GM23338 (cell line): ENCODE measurements around the gene ZFX. TPM values are rescaled to one million over a fixed set of nuclear protein-coding genes. Genes with fewer than 3 reads are reported as not detected.

Experiments used
- ATAC-seq: fragments of 200-7000 bp; cut with Tn5 transposase; 3 replicates; pipeline ENCODE4 v1.9.1; 2020
- DNase-seq: peaks from one replicate; pipeline ENCODE4 v3.0.0-alpha.2; 2015; ENCODE audit warnings: low spot score
- H2AFZ ChIP-seq: fragments of 200-600 bp; sonication (generic); 2 replicates; pipeline ENCODE4 v1.8.0; 2016; ENCODE audit warnings: antibody characterized with exemption, mild to moderate bottlenecking, moderate library complexity
- H3F3A ChIP-seq: fragments of 200-600 bp; sonication (generic); replicated peaks from 2 replicates; pipeline ENCODE4 v1.8.0; 2017; ENCODE audit warnings: antibody characterized with exemption, mixed run types, low read depth
- H3K27ac ChIP-seq: fragments of 200-600 bp; sonication (generic); 2 replicates; pipeline ENCODE4 v1.6.1; 2016; ENCODE audit warnings: low read depth
- H3K27me3 ChIP-seq: fragments of 200-600 bp; sonication (generic); 2 replicates; pipeline ENCODE4 v1.8.0; 2016; ENCODE audit warnings: mild to moderate bottlenecking, mixed run types, moderate library complexity; ENCODE audit not compliant: insufficient read depth
- H3K36me3 ChIP-seq: fragments of 200-600 bp; sonication (generic); 2 replicates; pipeline ENCODE4 v1.8.0; 2016; ENCODE audit warnings: mild to moderate bottlenecking; ENCODE audit not compliant: insufficient read depth
- H3K4me1 ChIP-seq: fragments of 200-600 bp; sonication (generic); 2 replicates; pipeline ENCODE4 v1.8.0; 2016; ENCODE audit warnings: mild to moderate bottlenecking, moderate library complexity; ENCODE audit not compliant: insufficient read depth
- H3K4me2 ChIP-seq: fragments of 200-600 bp; sonication (generic); 2 replicates; pipeline ENCODE4 v1.7.1; 2017; ENCODE audit warnings: mixed run types
- H3K4me3 ChIP-seq: fragments of 200-600 bp; sonication (generic); 2 replicates; pipeline ENCODE4 v1.6.1; 2016; ENCODE audit warnings: mixed run types
- H3K79me2 ChIP-seq: fragments of 200-600 bp; sonication (generic); replicated peaks from 2 replicates; pipeline ENCODE4 v1.8.0; 2017; ENCODE audit warnings: mild to moderate bottlenecking; ENCODE audit not compliant: insufficient read depth
- H3K9me2 ChIP-seq: fragments of 200-600 bp; sonication (generic); 2 replicates; pipeline ENCODE4 v1.8.0; 2017; ENCODE audit not compliant: insufficient read depth
- H4K20me1 ChIP-seq: fragments of 200-600 bp; sonication (generic); replicated peaks from 2 replicates; pipeline ENCODE4 v1.8.0; 2017; ENCODE audit warnings: mild to moderate bottlenecking; ENCODE audit not compliant: insufficient read depth
- H3K27ac Mint-ChIP-seq: 2 replicates; pipeline ENCODE4 v1.8.0; 2020; ENCODE audit warnings: inconsistent platforms, mild to moderate bottlenecking, moderate library complexity, mixed read lengths
- H3K27me3 Mint-ChIP-seq: 3 replicates; pipeline ENCODE4 v1.8.0; 2022; ENCODE audit warnings: low read depth, mild to moderate bottlenecking, moderate library complexity, mixed read lengths, inconsistent platforms; ENCODE audit not compliant: insufficient read depth, poor library complexity
- H3K36me3 Mint-ChIP-seq: 3 replicates; pipeline ENCODE4 v1.8.0; 2021; ENCODE audit warnings: low read depth, mild to moderate bottlenecking, inconsistent platforms, moderate library complexity, mixed read lengths
- H3K4me1 Mint-ChIP-seq: 3 replicates; pipeline ENCODE4 v1.8.0; 2020; ENCODE audit warnings: mild to moderate bottlenecking, inconsistent platforms, mixed read lengths
- H3K4me3 Mint-ChIP-seq: 3 replicates; pipeline ENCODE4 v1.8.0; 2021; ENCODE audit warnings: moderate library complexity, mild to moderate bottlenecking, inconsistent platforms, mixed read lengths
- H3K9me3 Mint-ChIP-seq: 3 replicates; pipeline ENCODE4 v1.8.0; 2020; ENCODE audit warnings: moderate library complexity, mild to moderate bottlenecking, inconsistent platforms, mixed read lengths
- CREB1 ChIP-seq: fragments of 250-450 bp; sonication (Bioruptor Pico); IDR thresholded peaks from 2 replicates; pipeline ENCODE4 v1.5.0; 2020; ENCODE audit warnings: low read depth, mild to moderate bottlenecking, moderate library complexity
- CTCF ChIP-seq, 2 experiments: fragments of 200-600 bp in 1 of 2; sonication (generic) in 1 of 2; conservative IDR thresholded peaks; 2 replicates each; pipeline versions ENCODE4 v1.5.1 to v1.6.1; 2016 to 2017; ENCODE audit warnings: antibody characterized with exemption in 2 of 2, low read depth in 2 of 2, mild to moderate bottlenecking in 2 of 2, moderate library complexity in 1 of 2
- ETS1 ChIP-seq: IDR thresholded peaks from 2 replicates; pipeline ENCODE4 v1.6.1; 2016; ENCODE audit warnings: antibody characterized with exemption
- EZH2 ChIP-seq: fragments of 200-600 bp; sonication (generic); IDR thresholded peaks from one replicate; pipeline ENCODE4 v1.8.0; 2017; ENCODE audit warnings: antibody characterized with exemption, mild to moderate bottlenecking, low read depth; ENCODE audit not compliant: unreplicated experiment
- EZH2phosphoT487 ChIP-seq: fragments of 200-600 bp; sonication (generic); IDR thresholded peaks from one replicate; pipeline ENCODE4 v1.8.1; 2018; ENCODE audit warnings: antibody characterized with exemption; ENCODE audit not compliant: unreplicated experiment
- JUNB ChIP-seq: IDR thresholded peaks from one replicate; pipeline ENCODE4 v1.6.1; 2016; ENCODE audit warnings: antibody characterized with exemption; ENCODE audit not compliant: unreplicated experiment
- NANOG ChIP-seq: IDR thresholded peaks from 2 replicates; pipeline ENCODE4 v1.6.1; 2016; ENCODE audit warnings: antibody characterized with exemption, borderline replicate concordance
- POLR2AphosphoS5 ChIP-seq: IDR thresholded peaks from 2 replicates; pipeline ENCODE4 v1.6.1; 2016; ENCODE audit warnings: antibody characterized with exemption, low read depth
- REST ChIP-seq: IDR thresholded peaks from one replicate; pipeline ENCODE4 v1.6.1; 2018; ENCODE audit warnings: antibody characterized with exemption; ENCODE audit not compliant: unreplicated experiment
- STAT1 ChIP-seq: IDR thresholded peaks from one replicate; pipeline ENCODE4 v1.6.1; 2016; ENCODE audit warnings: antibody characterized with exemption; ENCODE audit not compliant: unreplicated experiment
- ZNF114 ChIP-seq: fragments of 250-450 bp; sonication (Bioruptor Pico); IDR thresholded peaks from 2 replicates; pipeline ENCODE4 v1.5.0; 2020; ENCODE audit warnings: mild to moderate bottlenecking, moderate library complexity
- ZNF331 ChIP-seq: fragments of 250-450 bp; sonication (Bioruptor Pico); IDR thresholded peaks from 2 replicates; pipeline ENCODE4 v1.5.0; 2020; ENCODE audit warnings: low read depth, mild to moderate bottlenecking, moderate library complexity
- polyA plus RNA-seq: library from polyadenylated mRNA; unstranded; fragments of >200 nt; fragmentation: Nextera tagmentation; extraction: Ambion mirVana; gene quantifications from 2 replicates; pipeline ENCODE4 v1.2.1, GENCODE V29; 2016
- total RNA-seq: library from RNA; depleted of rRNA; stranded (reverse); fragments of >200 nt; shearing (Covaris generic); gene quantifications from 2 replicates; pipeline ENCODE4 v1.2.3, GENCODE V29; 2014
- TF ChIP-seq, protein P1 (sequence below): fragments of 250-450 bp; sonication (Bioruptor Pico); IDR thresholded peaks from 2 replicates; pipeline ENCODE4 v1.5.0; 2020; ENCODE audit warnings: mild to moderate bottlenecking, moderate library complexity

The ZFX gene
- total and polyA plus RNA-seq, 2 experiments from 2014 or later, result 11.0 to 15.4 TPM

- H3K4me3 Mint-ChIP-seq, result peak overlapping the region; percentile 12; the same call in 2 of the 3 replicates
- DNase-seq (no peak), ATAC-seq (no peak; the same call in 1 of the 3 replicates)
- Histone ChIP-seq H2AFZ (no peak overlapping the region), H3F3A (0 out of 2 replicates have a peak, but pooled peaks cover 3% of the 10 kb centered on the region), H3K27ac (peak overlapping the region; percentile 59; the same call in 1 of the 2 replicates), H3K4me1 (peaks cover 8% of the 10 kb centered on the region; the same call in 1 of the 2 replicates), H4K20me1 (no peaks in the 10 kb centered on the region), H3K79me2 (no peaks in the 10 kb centered on the region), H3K27me3 (no peaks in the 10 kb centered on the region), H3K4me2 (peak overlapping the region; percentile 48; the same call in 1 of the 2 replicates), H3K9me2 (no peaks in the 10 kb centered on the region), H3K36me3 (no peaks in the 10 kb centered on the region), H3K4me3 (no peak overlapping the region)
- peaks cover 13% of the 10 kb centered on the region; the same call in 2 of the 3 replicates for H3K36me3 Mint-ChIP-seq
- TF ChIP-seq REST (no peak), EZH2phosphoT487 (no peak), EZH2 (no peak), POLR2AphosphoS5 (no peak), ZNF114 (CRISPR knock-in tag) (no peak), ZNF331 (CRISPR knock-in tag) (no peak), CREB1 (CRISPR knock-in tag) (no peak), JUNB (no peak), STAT1 (no peak), NANOG (no peak), ETS1 (no peak), CTCF (conservative IDR thresholded peaks at IDR 0.05; ENCODE audit: low read depth in 2 of 2) (no peak)
- TF ChIP-seq, protein P1, sequence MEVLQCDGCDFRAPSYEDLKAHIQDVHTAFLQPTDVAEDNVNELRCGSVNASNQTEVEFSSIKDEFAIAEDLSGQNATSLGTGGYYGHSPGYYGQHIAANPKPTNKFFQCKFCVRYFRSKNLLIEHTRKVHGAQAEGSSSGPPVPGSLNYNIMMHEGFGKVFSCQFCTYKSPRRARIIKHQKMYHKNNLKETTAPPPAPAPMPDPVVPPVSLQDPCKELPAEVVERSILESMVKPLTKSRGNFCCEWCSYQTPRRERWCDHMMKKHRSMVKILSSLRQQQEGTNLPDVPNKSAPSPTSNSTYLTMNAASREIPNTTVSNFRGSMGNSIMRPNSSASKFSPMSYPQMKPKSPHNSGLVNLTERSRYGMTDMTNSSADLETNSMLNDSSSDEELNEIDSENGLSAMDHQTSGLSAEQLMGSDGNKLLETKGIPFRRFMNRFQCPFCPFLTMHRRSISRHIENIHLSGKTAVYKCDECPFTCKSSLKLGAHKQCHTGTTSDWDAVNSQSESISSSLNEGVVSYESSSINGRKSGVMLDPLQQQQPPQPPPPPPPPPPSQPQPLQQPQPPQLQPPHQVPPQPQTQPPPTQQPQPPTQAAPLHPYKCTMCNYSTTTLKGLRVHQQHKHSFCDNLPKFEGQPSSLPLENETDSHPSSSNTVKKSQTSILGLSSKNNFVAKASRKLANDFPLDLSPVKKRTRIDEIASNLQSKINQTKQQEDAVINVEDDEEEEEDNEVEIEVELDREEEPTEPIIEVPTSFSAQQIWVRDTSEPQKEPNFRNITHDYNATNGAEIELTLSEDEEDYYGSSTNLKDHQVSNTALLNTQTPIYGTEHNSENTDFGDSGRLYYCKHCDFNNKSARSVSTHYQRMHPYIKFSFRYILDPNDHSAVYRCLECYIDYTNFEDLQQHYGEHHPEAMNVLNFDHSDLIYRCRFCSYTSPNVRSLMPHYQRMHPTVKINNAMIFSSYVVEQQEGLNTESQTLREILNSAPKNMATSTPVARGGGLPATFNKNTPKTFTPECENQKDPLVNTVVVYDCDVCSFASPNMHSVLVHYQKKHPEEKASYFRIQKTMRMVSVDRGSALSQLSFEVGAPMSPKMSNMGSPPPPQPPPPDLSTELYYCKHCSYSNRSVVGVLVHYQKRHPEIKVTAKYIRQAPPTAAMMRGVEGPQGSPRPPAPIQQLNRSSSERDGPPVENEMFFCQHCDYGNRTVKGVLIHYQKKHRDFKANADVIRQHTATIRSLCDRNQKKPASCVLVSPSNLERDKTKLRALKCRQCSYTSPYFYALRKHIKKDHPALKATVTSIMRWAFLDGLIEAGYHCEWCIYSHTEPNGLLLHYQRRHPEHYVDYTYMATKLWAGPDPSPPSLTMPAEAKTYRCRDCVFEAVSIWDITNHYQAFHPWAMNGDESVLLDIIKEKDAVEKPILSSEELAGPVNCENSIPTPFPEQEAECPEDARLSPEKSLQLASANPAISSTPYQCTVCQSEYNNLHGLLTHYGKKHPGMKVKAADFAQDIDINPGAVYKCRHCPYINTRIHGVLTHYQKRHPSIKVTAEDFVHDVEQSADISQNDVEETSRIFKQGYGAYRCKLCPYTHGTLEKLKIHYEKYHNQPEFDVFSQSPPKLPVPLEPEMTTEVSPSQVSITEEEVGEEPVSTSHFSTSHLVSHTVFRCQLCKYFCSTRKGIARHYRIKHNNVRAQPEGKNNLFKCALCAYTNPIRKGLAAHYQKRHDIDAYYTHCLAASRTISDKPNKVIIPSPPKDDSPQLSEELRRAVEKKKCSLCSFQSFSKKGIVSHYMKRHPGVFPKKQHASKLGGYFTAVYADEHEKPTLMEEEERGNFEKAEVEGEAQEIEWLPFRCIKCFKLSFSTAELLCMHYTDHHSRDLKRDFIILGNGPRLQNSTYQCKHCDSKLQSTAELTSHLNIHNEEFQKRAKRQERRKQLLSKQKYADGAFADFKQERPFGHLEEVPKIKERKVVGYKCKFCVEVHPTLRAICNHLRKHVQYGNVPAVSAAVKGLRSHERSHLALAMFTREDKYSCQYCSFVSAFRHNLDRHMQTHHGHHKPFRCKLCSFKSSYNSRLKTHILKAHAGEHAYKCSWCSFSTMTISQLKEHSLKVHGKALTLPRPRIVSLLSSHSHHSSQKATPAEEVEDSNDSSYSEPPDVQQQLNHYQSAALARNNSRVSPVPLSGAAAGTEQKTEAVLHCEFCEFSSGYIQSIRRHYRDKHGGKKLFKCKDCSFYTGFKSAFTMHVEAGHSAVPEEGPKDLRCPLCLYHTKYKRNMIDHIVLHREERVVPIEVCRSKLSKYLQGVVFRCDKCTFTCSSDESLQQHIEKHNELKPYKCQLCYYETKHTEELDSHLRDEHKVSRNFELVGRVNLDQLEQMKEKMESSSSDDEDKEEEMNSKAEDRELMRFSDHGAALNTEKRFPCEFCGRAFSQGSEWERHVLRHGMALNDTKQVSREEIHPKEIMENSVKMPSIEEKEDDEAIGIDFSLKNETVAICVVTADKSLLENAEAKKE (CRISPR knock-in tag), result no peak
- peak overlapping the region; percentile 80 for H3K27ac Mint-ChIP-seq
- H3K27me3 Mint-ChIP-seq, result no peaks in the 10 kb centered on the region
- H3K4me1 Mint-ChIP-seq, result peaks cover 19% of the 10 kb centered on the region; the same call in 2 of the 3 replicates
- H3K9me3 Mint-ChIP-seq, result no peaks in the 10 kb centered on the region
Measured at GRCh38 chrX:24215272-24215671, 65.7 kb downstream of the ZFX start.
